ENCODE results near the gene CDO1.

DNA sequence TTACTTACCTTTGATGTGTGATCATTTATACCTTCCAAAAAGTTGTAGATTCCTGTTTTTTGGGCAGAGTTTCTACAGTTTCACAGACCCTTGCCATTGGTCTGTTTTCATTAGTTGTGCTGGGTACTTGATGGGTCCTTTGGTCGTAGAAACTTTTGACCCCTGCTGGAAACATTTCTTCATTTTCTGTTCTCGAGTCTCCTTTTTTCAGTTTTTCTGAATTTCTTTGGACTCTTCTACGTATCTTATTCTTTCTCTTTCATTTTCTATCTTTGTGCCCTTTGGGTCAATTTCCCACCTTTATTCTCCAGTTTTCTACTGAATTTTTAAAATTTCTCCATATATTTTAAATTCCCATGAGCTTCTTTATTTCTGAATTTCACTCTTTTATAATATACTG is 41.9 kb upstream of the CDO1 start:
- no peak for TF ChIP-seq CTCF (conservative IDR thresholded peaks at IDR 0.05; ENCODE audit: low read depth in 2 of 2)
- no peak for TF ChIP-seq POLR2AphosphoS5 (IDR thresholded peaks at IDR 0.05; ENCODE audit: low read depth)

Data from GM23338 (cell line).